Spleen (tissue), 11 donors: ENCODE measurements around the gene CD9. TPM values are rescaled to one million over a fixed set of nuclear protein-coding genes. Genes with fewer than 3 reads are reported as not detected.
"Not testable (repeated sequence)": the region's sequence is repeated elsewhere in the genome, so short reads cannot be mapped to it uniquely, and the experiment has no call there.

ENCODE experiments used
- DNase-seq: peaks from one replicate; pipeline ENCODE4 v3.0.0-alpha.2; 2020
- H3K27ac ChIP-seq, 8 donors: fragments of 200-600 bp; sonication (generic) in 7 of 8; 1 replicate in 4 of 8; 2 replicates in 4 of 8; pipeline versions ENCODE4 v1.5.0 to v1.8.0; 2016 to 2021; ENCODE audit warnings: inconsistent platforms in 4 of 8, mild to moderate bottlenecking in 4 of 8, moderate library complexity in 1 of 8
- H3K27me3 ChIP-seq, 7 donors: fragments of 200-600 bp; sonication (generic) in 6 of 7; replicated peaks in 1 of 7; 1 replicate in 4 of 7; 2 replicates in 3 of 7; pipeline versions ENCODE4 v1.5.0 to v1.8.0; 2016 to 2021; ENCODE audit warnings: inconsistent platforms in 3 of 7, mild to moderate bottlenecking in 1 of 7
- H3K36me3 ChIP-seq, 6 donors: fragments of 200-600 bp; sonication (generic) in 5 of 6; 1 replicate in 4 of 6; 2 replicates in 2 of 6; pipeline versions ENCODE4 v1.5.0 to v1.8.0; 2016 to 2021; ENCODE audit warnings: inconsistent platforms in 2 of 6
- H3K4me1 ChIP-seq, 6 donors: fragments of 200-600 bp; sonication (generic) in 5 of 6; 1 replicate in 3 of 6; 2 replicates in 3 of 6; pipeline versions ENCODE4 v1.5.0 to v1.8.0; 2016 to 2021; ENCODE audit warnings: inconsistent platforms in 3 of 6
- H3K4me3 ChIP-seq, 8 donors: fragments of 200-600 bp; sonication (generic) in 7 of 8; 1 replicate in 4 of 8; 2 replicates in 4 of 8; pipeline versions ENCODE4 v1.5.0 to v1.8.0; 2016 to 2021; ENCODE audit warnings: inconsistent platforms in 4 of 8, mild to moderate bottlenecking in 4 of 8, moderate library complexity in 2 of 8
- H3K9me3 ChIP-seq, 8 donors: fragments of 200-600 bp; sonication (generic) in 7 of 8; 1 replicate in 4 of 8; 2 replicates in 4 of 8; pipeline versions ENCODE4 v1.5.0 to v1.8.0; 2016 to 2021; ENCODE audit warnings: inconsistent platforms in 4 of 8
- POLR2A ChIP-seq, 3 donors: fragments of 450-650 bp; IDR thresholded peaks; one replicate each; pipeline ENCODE4 v1.5.1; 2017; ENCODE audit warnings: antibody characterized with exemption in 3 of 3, mild to moderate bottlenecking in 1 of 3
- POLR2AphosphoS5 ChIP-seq, 3 donors: sonication (generic); formaldehyde crosslinking; IDR thresholded peaks; one replicate each; pipeline ENCODE4 v1.5.1; 2017; ENCODE audit warnings: antibody characterized with exemption in 3 of 3
- WGBS, 5 donors: extraction: QIAGEN DNeasy Blood & Tissue Kit in 3 of 5; methylation state at CpG; one replicate each; pipeline versions ENCODE4 v1.1.5 to v1.1.7; 2013 to 2018; 5-methylcytosine and 5-hydroxymethylcytosine counted together
- intact Hi-C: fragments of 100-400 bp; cut with DNase I; formaldehyde crosslinking; loops from one replicate; pipeline ENCODE4 v1.15.0; 2023; ENCODE audit warnings: low total_unique reads
- polyA plus RNA-seq, 3 donors: library from polyadenylated mRNA; stranded (reverse); fragments of 200-250 nt; gene quantifications; one replicate each; pipeline ENCODE4 v1.2.1, GENCODE V29; 2013
- total RNA-seq, 7 donors: library from RNA; depleted of rRNA in 3 of 7; stranded (reverse); fragments of >200 nt in 3 of 7; fragmentation: NEBNext Ultra II Directional in 4 of 7; extraction: Animal tissue kit (Norgen Biotek cat#: 25700) in 4 of 7; gene quantifications; one replicate each; pipeline versions ENCODE4 v1.1.0 to v1.2.1, GENCODE V29; 2016 to 2021
- TF ChIP-seq, protein P1 (sequence below), 11 experiments: fragments of 200-600 bp in 7 of 11; fragments of 450-650 bp in 4 of 11; sonication (generic) in 4 of 11; IDR thresholded peaks in 8 of 11; conservative IDR thresholded peaks in 3 of 11; 1 replicate in 7 of 11; 2 replicates in 4 of 11; pipeline versions ENCODE4 v1.4.0 to v1.8.0; 2016 to 2021; ENCODE audit warnings: antibody characterized with exemption in 11 of 11, inconsistent platforms in 4 of 11, mild to moderate bottlenecking in 1 of 11
- donor health status: healthy with polysubstance abuse.
- donor health status: DM: no; HTN: no; CAD: no; lungs with moderate emphysema.
- donor health status: DM: no; HTN: no; CAD: no.
- donor health status: Bipolar disorder and iron deficiency.
- donor health status: healthy.
- donor health status: DM: no; HTN: no; CAD: no.
- donor health status: DM: yes; HTN: yes; CAD: no.

Gene CD9
- total and polyA plus RNA-seq, 10 donors = 16.2 to 113 (median 68.9) TPM

DNA sequence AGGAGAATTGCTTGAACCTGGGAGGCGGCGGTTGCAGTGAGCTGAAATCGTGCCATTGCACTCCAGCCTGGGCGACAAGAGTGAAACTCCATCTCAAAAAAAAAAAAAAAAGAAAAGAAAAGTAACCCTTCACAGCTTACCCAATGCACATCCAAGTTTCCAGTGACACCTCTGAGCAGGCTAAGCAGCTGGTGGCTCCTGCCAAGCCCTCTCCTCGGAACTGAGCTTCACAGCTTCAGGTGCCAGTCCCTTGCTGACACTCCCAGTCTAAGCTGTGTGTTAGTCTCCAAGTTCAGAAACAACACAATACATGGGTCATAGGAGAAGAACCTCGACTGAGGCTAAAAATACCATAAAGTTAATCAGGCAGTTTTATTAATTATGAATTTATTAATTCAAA is 7.9 kb downstream of the CD9 start:
- Histone ChIP-seq H3K4me1 (peaks cover 10 to 68% (median 32%) of the 10 kb centered on the region in 6 donors), H3K4me3 (no peak overlapping the region), H3K27me3 (peaks cover 0 to 11% (median 0%) of the 10 kb centered on the region in 7 donors), H3K27ac (no peak overlapping the region), H3K36me3 (peaks cover 0 to 19% (median 0%) of the 10 kb centered on the region in 6 donors), H3K9me3 (no peaks in the 10 kb centered on the region)
- WGBS, 5 donors = 82 to 90% (median 87%) methylated on average over 6 of the region's 6 CpGs
- intact Hi-C loops = no loop called here
- TF ChIP-seq, protein P1, sequence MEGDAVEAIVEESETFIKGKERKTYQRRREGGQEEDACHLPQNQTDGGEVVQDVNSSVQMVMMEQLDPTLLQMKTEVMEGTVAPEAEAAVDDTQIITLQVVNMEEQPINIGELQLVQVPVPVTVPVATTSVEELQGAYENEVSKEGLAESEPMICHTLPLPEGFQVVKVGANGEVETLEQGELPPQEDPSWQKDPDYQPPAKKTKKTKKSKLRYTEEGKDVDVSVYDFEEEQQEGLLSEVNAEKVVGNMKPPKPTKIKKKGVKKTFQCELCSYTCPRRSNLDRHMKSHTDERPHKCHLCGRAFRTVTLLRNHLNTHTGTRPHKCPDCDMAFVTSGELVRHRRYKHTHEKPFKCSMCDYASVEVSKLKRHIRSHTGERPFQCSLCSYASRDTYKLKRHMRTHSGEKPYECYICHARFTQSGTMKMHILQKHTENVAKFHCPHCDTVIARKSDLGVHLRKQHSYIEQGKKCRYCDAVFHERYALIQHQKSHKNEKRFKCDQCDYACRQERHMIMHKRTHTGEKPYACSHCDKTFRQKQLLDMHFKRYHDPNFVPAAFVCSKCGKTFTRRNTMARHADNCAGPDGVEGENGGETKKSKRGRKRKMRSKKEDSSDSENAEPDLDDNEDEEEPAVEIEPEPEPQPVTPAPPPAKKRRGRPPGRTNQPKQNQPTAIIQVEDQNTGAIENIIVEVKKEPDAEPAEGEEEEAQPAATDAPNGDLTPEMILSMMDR (IDR thresholded peaks at IDR 0.05 in 8 of 11, conservative IDR thresholded peaks at IDR 0.05 in 3 of 11) = no peak
- no peak for TF ChIP-seq POLR2AphosphoS5 (IDR thresholded peaks at IDR 0.05)
- no peak for TF ChIP-seq POLR2A (IDR thresholded peaks at IDR 0.05)
- no peak for DNase-seq

DNA sequence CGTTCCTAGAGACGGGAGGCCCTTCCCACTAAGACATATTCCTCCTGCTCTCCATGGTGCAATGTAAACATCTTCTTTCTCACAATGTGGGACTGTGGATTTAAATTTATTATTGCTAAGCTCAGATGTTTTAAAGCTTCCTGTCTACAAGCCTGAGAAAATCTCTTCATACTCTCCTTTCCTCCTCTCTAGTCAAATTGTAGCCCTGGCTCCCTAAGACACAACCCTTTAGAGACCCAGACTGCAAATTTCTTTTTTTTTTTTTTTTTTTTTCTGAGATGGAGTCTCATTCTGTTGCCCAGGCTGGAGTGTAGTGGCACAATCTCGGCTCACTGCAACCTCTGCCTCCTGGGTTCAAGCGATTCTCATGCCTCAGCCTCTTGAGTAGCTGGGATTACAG is 9.2 kb downstream of the CD9 start:
- H3K27me3 ChIP-seq, H3K4me3 ChIP-seq, H3K9me3 ChIP-seq, intact Hi-C loops, DNase-seq: not testable (repeated sequence)
- peak overlapping the region in 2 of 8 donors; percentile 15 to 36 for H3K27ac ChIP-seq
- peaks cover 0 to 19% (median 0%) of the 10 kb centered on the region in 6 donors for H3K36me3 ChIP-seq
- WGBS, 5 donors = 93 to 99% (median 97%) methylated on average over 4 of the region's 4 CpGs
- peaks cover 10 to 57% (median 25%) of the 10 kb centered on the region in 6 donors for H3K4me1 ChIP-seq

DNA sequence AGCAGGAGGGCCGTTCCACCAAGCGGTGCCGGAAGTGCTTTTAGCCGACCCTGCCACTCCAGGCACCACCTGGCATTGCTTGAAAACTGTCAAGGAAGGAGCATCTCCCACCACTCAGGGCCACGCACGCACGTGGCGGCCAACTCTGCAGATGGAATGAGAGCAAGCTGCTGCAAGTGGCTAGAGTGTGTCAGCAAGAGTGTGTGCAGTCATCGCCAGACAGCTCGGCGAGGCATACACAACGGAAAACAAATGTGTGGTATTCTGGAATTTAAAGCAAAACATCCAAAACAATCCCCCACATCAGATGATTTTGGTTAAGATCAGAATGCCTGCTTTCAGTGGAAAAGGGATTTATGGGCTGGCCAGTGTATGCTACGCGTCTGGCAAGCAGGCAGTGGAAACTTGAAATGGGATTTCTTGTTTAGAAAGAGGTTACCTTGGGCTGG is 11.2 kb downstream of the CD9 start:
- Histone ChIP-seq H3K27ac (no peak overlapping the region), H3K4me3 (no peak overlapping the region), H3K27me3 (no peaks in the 10 kb centered on the region), H3K9me3 (no peaks in the 10 kb centered on the region), H3K4me1 (peaks cover 6 to 57% (median 12%) of the 10 kb centered on the region in 6 donors), H3K36me3 (peaks cover 0 to 19% (median 0%) of the 10 kb centered on the region in 6 donors)
- WGBS, 5 donors = 79 to 94% (median 91%) methylated on average over 11 to 14 of the region's 14 CpGs
- intact Hi-C loops = no loop called here
- TF ChIP-seq, protein P1 (IDR thresholded peaks at IDR 0.05 in 8 of 11, conservative IDR thresholded peaks at IDR 0.05 in 3 of 11) = no peak
- no peak for TF ChIP-seq POLR2AphosphoS5 (IDR thresholded peaks at IDR 0.05)
- TF ChIP-seq POLR2A (IDR thresholded peaks at IDR 0.05) = no peak
- DNase-seq = no peak

DNA sequence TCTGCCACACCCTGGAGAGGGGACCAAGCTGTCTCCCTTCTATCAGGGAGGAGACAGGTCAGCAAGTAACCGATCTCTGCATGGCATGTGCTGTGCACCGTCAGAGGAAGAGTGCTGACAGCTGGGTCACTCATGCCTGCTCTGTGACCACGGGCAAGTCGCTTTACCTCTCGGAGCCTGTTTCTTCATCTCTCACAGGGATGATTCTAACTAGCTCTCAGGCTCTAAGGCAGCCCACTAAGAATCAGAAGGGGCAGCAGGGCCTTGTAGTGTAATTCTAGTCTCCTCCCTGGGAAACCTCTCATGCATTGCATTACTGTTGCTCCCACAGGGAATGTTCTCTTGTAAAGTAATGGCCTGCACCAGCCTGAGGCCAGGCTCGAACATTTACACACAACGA is 11.9 kb downstream of the CD9 start:
- Histone ChIP-seq H3K4me3 (no peak overlapping the region), H3K36me3 (peaks cover 0 to 19% (median 0%) of the 10 kb centered on the region in 6 donors), H3K4me1 (peaks cover 4 to 57% (median 7%) of the 10 kb centered on the region in 6 donors), H3K27me3 (no peaks in the 10 kb centered on the region), H3K27ac (no peak overlapping the region), H3K9me3 (no peaks in the 10 kb centered on the region)
- TF ChIP-seq POLR2A (IDR thresholded peaks at IDR 0.05) = no peak
- TF ChIP-seq, protein P1 (IDR thresholded peaks at IDR 0.05 in 8 of 11, conservative IDR thresholded peaks at IDR 0.05 in 3 of 11) = no peak
- TF ChIP-seq POLR2AphosphoS5 (IDR thresholded peaks at IDR 0.05) = no peak
- intact Hi-C loops = no loop called here
- 74 to 83% (median 78%) methylated on average over 4 to 7 of the region's 7 CpGs for WGBS, 5 donors
- no peak for DNase-seq

DNA sequence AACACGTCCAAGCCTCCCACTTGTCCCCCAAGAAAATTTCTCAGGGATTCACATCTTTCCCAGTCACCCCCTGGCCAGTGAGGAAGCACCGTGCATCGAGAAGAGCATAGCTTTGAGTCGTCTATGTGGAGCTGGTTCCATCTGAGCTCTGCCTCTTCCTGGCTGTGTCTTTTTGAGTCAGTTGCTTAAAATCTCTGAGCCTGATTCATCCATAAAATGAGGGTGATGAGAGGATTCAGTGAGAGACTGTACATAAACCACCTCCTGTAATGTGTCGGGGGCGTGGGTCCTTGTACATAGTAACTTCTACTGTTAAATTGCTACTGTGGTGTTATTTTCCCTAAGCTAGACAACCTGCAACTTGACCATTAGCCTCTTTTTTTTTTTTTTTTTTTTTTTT is 13.8 kb downstream of the CD9 start:
- no peaks in the 10 kb centered on the region for H3K27me3 ChIP-seq
- H3K4me3 ChIP-seq = no peak overlapping the region
- no peaks in the 10 kb centered on the region for H3K9me3 ChIP-seq
- H3K4me1 ChIP-seq = peaks cover 4 to 51% (median 6%) of the 10 kb centered on the region in 6 donors
- peaks cover 0 to 14% (median 0%) of the 10 kb centered on the region in 6 donors for H3K36me3 ChIP-seq
- WGBS, 5 donors = 83 to 93% (median 91%) methylated on average over 6 of the region's 6 CpGs
- no peak for DNase-seq
- intact Hi-C loops = no loop called here
- no peak overlapping the region for H3K27ac ChIP-seq
- TF ChIP-seq POLR2A (IDR thresholded peaks at IDR 0.05) = no peak
- TF ChIP-seq, protein P1 (IDR thresholded peaks at IDR 0.05 in 8 of 11, conservative IDR thresholded peaks at IDR 0.05 in 3 of 11) = no peak
- TF ChIP-seq POLR2AphosphoS5 (IDR thresholded peaks at IDR 0.05) = no peak
